OCI-LY3 (cell line): ENCODE measurements around the gene FBN3.

Experiments
- CTCF ChIP-seq: fragments of 200-600, 300-600 bp; sonication (generic); IDR thresholded peaks from 2 replicates; pipeline ENCODE4 v1.5.1; 2014; ENCODE audit warnings: antibody characterized with exemption, low read length, low read depth
- EZH2phosphoT487 ChIP-seq: fragments of 200-600 bp; shearing (Covaris generic); IDR thresholded peaks from 2 replicates; pipeline ENCODE4 v1.6.1; 2018; ENCODE audit warnings: antibody characterized with exemption, mixed run types, low read depth

- TF ChIP-seq CTCF (no peak), EZH2phosphoT487 (no peak)
These were observed 77.5 kb downstream of the FBN3 start for GRCh38 chr19:8071912-8072311.
